ENCODE measurements around the gene ANKRD17.

- TF ChIP-seq CTCF (IDR thresholded peaks at IDR 0.05) (no peak), POLR2A (IDR thresholded peaks at IDR 0.05) (no peak)
Observed at GRCh38 chr4:73248821-73249220, 9.8 kb downstream of the ANKRD17 start.

Measured in right lobe of liver (tissue), 4 donors.